ENCODE measurements around the gene PRELP. TPM values are rescaled to one million over a fixed set of nuclear protein-coding genes. Genes with fewer than 3 reads are reported as not detected.

PRELP gene
- total and polyA plus RNA-seq, 2 donors (not counting 3 experiments of a cell fraction or from before 2014, with no cell fraction given) = 0.01 TPM; not detected in 1

GRCh38 chr1:203478231-203478630, 2.6 kb downstream of the PRELP start:
- no peaks in the 10 kb centered on the region for H3K79me2 ChIP-seq (ENCODE audit: control insufficient read depth, insufficient read depth, low read length)
- H3K9me3 ChIP-seq (replicated peaks; ENCODE audit: control insufficient read depth, insufficient read depth, low read length) = no peaks in the 10 kb centered on the region
- H4K20me1 ChIP-seq (replicated peaks; ENCODE audit: control insufficient read depth, extremely low read depth, insufficient read depth, low read length) = no peaks in the 10 kb centered on the region
- dilution Hi-C loops (cut with MboI; ENCODE audit: extremely low pct_ligation_motif_present, low sequenced_read_pairs) = no loop called here
- H3K36me3 ChIP-seq (ENCODE audit: control insufficient read depth in 2 of 2, extremely low read depth in 1 of 2, insufficient read depth in 2 of 2, low read length in 2 of 2) = no peaks in the 10 kb centered on the region
- no TSS peak for BruUV-seq (replicated peaks)
- no peak for FAIRE-seq
- TF ChIP-seq CTCF (IDR thresholded peaks at IDR 0.05; ENCODE audit: extremely low read depth in 1 of 2, insufficient read depth in 1 of 2, low read depth in 1 of 2, low read length in 2 of 2) (no peak), MAX (IDR thresholded peaks at IDR 0.05; ENCODE audit: insufficient read depth, insufficient read length) (no peak)
- intact Hi-C loops (cut with micrococcal nuclease) = no loop called here
- H3K9me1 ChIP-seq (replicated peaks; ENCODE audit: control insufficient read depth, extremely low read depth, insufficient read depth, low read length) = no peaks in the 10 kb centered on the region
- H3K4me2 ChIP-seq (ENCODE audit: insufficient read depth, low read length) = no peak overlapping the region
- peaks cover 20 to 28% of the 10 kb centered on the region in 2 experiments for H3K27me3 ChIP-seq (ENCODE audit: control insufficient read depth in 2 of 2, insufficient read depth in 2 of 2, low read length in 2 of 2)
- ChIA-PET POLR2A (no interaction called here), CTCF (interaction anchor here (3.1 to 3.6 kb wide), 2 partner anchors 9 to 211 kb away, joined by 10 to 13 read pairs; no protein-coding TSS in a partner anchor)
- no peak for DNase-seq (ENCODE audit: low read depth, low spot score)
- no peak overlapping the region for H3K27ac ChIP-seq (ENCODE audit: insufficient read depth, low read depth, low read length)
- no peak overlapping the region for H3K4me3 ChIP-seq (replicated peaks in 1 of 3; ENCODE audit: insufficient read depth in 1 of 3, low read depth in 1 of 3, low read length in 3 of 3)
- no peak overlapping the region for H3K9ac ChIP-seq (replicated peaks; ENCODE audit: extremely low read depth, insufficient read depth, low read length)
- no peak overlapping the region for H2AFZ ChIP-seq (ENCODE audit: low read depth, low read length)
- peaks cover 7% of the 10 kb centered on the region for H3K4me1 ChIP-seq (ENCODE audit: control insufficient read depth, extremely low read depth, insufficient read depth, low read length)

- no peak overlapping the region for H3K9ac ChIP-seq (replicated peaks; ENCODE audit: extremely low read depth, insufficient read depth, low read length)
- DNase-seq (ENCODE audit: low read depth, low spot score) (no peak), FAIRE-seq (no peak)
- H3K9me1 ChIP-seq (replicated peaks; ENCODE audit: control insufficient read depth, extremely low read depth, insufficient read depth, low read length) = no peaks in the 10 kb centered on the region
- no peak overlapping the region for H3K4me3 ChIP-seq (replicated peaks in 1 of 3; ENCODE audit: insufficient read depth in 1 of 3, low read depth in 1 of 3, low read length in 3 of 3)
- POLR2A ChIA-PET = no interaction called here
- no TSS peak for BruUV-seq (replicated peaks)
- H2AFZ ChIP-seq (ENCODE audit: low read depth, low read length) = no peak overlapping the region
- no peaks in the 10 kb centered on the region for H4K20me1 ChIP-seq (replicated peaks; ENCODE audit: control insufficient read depth, extremely low read depth, insufficient read depth, low read length)
- intact Hi-C loops (cut with micrococcal nuclease) (no loop called here), dilution Hi-C loops (cut with MboI; ENCODE audit: extremely low pct_ligation_motif_present, low sequenced_read_pairs) (no loop called here)
- H3K4me1 ChIP-seq (ENCODE audit: control insufficient read depth, extremely low read depth, insufficient read depth, low read length) = peaks cover 7% of the 10 kb centered on the region
- H3K9me3 ChIP-seq (replicated peaks; ENCODE audit: control insufficient read depth, insufficient read depth, low read length) = no peaks in the 10 kb centered on the region
- H3K36me3 ChIP-seq (ENCODE audit: control insufficient read depth in 2 of 2, extremely low read depth in 1 of 2, insufficient read depth in 2 of 2, low read length in 2 of 2) = no peaks in the 10 kb centered on the region
- H3K4me2 ChIP-seq (ENCODE audit: insufficient read depth, low read length) = no peak overlapping the region
- CTCF ChIA-PET = interaction anchor here (1.4 to 3.6 kb wide), 3 partner anchors 9 to 212 kb away, joined by 3 to 12 read pairs (median 10); no protein-coding TSS in a partner anchor
- TF ChIP-seq POLR2A (IDR thresholded peaks at IDR 0.05; ENCODE audit: low read depth, low read length) (no peak), JUN (IDR thresholded peaks at IDR 0.05; ENCODE audit: borderline replicate concordance, insufficient read depth, insufficient read length, low read depth) (no peak), CTCF (IDR thresholded peaks at IDR 0.05; ENCODE audit: extremely low read depth in 1 of 2, insufficient read depth in 1 of 2, low read depth in 1 of 2, low read length in 2 of 2) (no peak), MAX (IDR thresholded peaks at IDR 0.05; ENCODE audit: insufficient read depth, insufficient read length) (no peak), EZH2 (IDR thresholded peaks at IDR 0.05; ENCODE audit: borderline replicate concordance, low read depth, low read length, severe bottlenecking) (no peak), MYC (IDR thresholded peaks at IDR 0.05; ENCODE audit: low read depth, low read length) (no peak), GATA2 (IDR thresholded peaks at IDR 0.05; ENCODE audit: insufficient read depth, insufficient read length, low read depth, low read length) (no peak)
- peaks cover 20 to 28% of the 10 kb centered on the region in 2 experiments for H3K27me3 ChIP-seq (ENCODE audit: control insufficient read depth in 2 of 2, insufficient read depth in 2 of 2, low read length in 2 of 2)
- no peak overlapping the region for H3K27ac ChIP-seq (ENCODE audit: insufficient read depth, low read depth, low read length)
- H3K79me2 ChIP-seq (ENCODE audit: control insufficient read depth, insufficient read depth, low read length) = no peaks in the 10 kb centered on the region
These were observed 3.4 kb downstream of the PRELP start for GRCh38 chr1:203478986-203479385.

All from endothelial cell of umbilical vein (primary cell).